GM23338 (cell line): Measurements from ENCODE around the gene CAPZB.

Experiments used
- CREB1 ChIP-seq: fragments of 250-450 bp; sonication (Bioruptor Pico); IDR thresholded peaks from 2 replicates; pipeline ENCODE4 v1.5.0; 2020; ENCODE audit warnings: low read depth, mild to moderate bottlenecking, moderate library complexity
- EZH2 ChIP-seq: fragments of 200-600 bp; sonication (generic); IDR thresholded peaks from one replicate; pipeline ENCODE4 v1.8.0; 2017; ENCODE audit warnings: antibody characterized with exemption, mild to moderate bottlenecking, low read depth; ENCODE audit not compliant: unreplicated experiment
- EZH2phosphoT487 ChIP-seq: fragments of 200-600 bp; sonication (generic); IDR thresholded peaks from one replicate; pipeline ENCODE4 v1.8.1; 2018; ENCODE audit warnings: antibody characterized with exemption; ENCODE audit not compliant: unreplicated experiment
- POLR2AphosphoS5 ChIP-seq: IDR thresholded peaks from 2 replicates; pipeline ENCODE4 v1.6.1; 2016; ENCODE audit warnings: antibody characterized with exemption, low read depth
- ZNF114 ChIP-seq: fragments of 250-450 bp; sonication (Bioruptor Pico); IDR thresholded peaks from 2 replicates; pipeline ENCODE4 v1.5.0; 2020; ENCODE audit warnings: mild to moderate bottlenecking, moderate library complexity
- ZNF331 ChIP-seq: fragments of 250-450 bp; sonication (Bioruptor Pico); IDR thresholded peaks from 2 replicates; pipeline ENCODE4 v1.5.0; 2020; ENCODE audit warnings: low read depth, mild to moderate bottlenecking, moderate library complexity
- TF ChIP-seq, protein P1 (sequence below), 2 experiments: fragments of 200-600 bp in 1 of 2; sonication (generic) in 1 of 2; conservative IDR thresholded peaks; 2 replicates each; pipeline versions ENCODE4 v1.5.1 to v1.6.1; 2016 to 2017; ENCODE audit warnings: antibody characterized with exemption in 2 of 2, low read depth in 2 of 2, mild to moderate bottlenecking in 2 of 2, moderate library complexity in 1 of 2
- TF ChIP-seq, protein P2 (sequence below): IDR thresholded peaks from one replicate; pipeline ENCODE4 v1.6.1; 2018; ENCODE audit warnings: antibody characterized with exemption; ENCODE audit not compliant: unreplicated experiment
- TF ChIP-seq, protein P3 (sequence below): IDR thresholded peaks from 2 replicates; pipeline ENCODE4 v1.6.1; 2016; ENCODE audit warnings: antibody characterized with exemption

DNA sequence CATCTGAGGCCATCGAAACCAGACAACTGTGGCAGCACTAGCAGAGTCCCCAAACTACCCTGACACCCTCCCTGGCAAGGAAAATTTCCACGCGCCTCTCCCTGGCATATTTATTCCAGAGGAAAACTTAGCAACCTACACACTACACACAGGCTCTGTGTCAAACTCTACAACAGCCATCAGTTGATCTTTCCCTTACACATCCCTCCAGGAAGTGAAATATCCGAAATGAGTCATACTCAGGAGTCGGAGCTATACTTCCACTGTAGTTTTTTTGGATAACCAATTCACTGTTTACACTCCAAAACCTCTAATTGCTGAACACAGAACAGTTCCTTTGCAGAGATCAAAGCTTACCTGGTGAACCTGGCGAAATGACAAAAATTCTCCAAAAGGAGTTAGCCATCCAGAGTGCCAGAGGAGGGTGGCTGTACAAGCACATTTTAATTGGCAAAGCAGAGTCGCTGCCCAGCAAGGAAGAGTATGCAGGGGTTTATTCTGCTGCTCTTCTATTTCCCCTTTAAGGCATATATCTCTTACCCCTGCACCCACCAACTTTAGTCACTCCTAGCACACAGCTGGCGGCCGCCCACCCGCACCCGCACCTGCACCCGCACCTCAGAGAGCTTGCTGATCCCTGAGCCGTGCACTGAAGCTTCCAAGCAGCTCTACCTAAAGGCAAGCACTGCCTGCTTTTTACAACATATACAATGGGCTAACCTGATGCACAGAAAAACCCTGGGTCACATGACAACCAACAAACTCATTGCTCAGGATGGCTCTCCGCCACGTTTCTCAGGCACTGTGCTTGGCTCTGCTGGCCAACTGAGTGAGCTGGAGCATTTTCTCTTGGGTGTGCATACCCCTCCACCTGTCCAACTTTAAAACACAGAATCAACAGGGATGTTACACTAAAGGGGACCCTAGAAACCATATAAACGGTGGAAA, 54.9 kb downstream of the CAPZB start:
- TF ChIP-seq, protein P1, sequence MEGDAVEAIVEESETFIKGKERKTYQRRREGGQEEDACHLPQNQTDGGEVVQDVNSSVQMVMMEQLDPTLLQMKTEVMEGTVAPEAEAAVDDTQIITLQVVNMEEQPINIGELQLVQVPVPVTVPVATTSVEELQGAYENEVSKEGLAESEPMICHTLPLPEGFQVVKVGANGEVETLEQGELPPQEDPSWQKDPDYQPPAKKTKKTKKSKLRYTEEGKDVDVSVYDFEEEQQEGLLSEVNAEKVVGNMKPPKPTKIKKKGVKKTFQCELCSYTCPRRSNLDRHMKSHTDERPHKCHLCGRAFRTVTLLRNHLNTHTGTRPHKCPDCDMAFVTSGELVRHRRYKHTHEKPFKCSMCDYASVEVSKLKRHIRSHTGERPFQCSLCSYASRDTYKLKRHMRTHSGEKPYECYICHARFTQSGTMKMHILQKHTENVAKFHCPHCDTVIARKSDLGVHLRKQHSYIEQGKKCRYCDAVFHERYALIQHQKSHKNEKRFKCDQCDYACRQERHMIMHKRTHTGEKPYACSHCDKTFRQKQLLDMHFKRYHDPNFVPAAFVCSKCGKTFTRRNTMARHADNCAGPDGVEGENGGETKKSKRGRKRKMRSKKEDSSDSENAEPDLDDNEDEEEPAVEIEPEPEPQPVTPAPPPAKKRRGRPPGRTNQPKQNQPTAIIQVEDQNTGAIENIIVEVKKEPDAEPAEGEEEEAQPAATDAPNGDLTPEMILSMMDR (conservative IDR thresholded peaks at IDR 0.05; ENCODE audit: low read depth in 2 of 2): no peak
- TF ChIP-seq EZH2 (no peak), POLR2AphosphoS5 (no peak), EZH2phosphoT487 (no peak), ZNF331 (CRISPR knock-in tag) (no peak), ZNF114 (CRISPR knock-in tag) (no peak), CREB1 (CRISPR knock-in tag) (no peak)
- TF ChIP-seq, protein P2, sequence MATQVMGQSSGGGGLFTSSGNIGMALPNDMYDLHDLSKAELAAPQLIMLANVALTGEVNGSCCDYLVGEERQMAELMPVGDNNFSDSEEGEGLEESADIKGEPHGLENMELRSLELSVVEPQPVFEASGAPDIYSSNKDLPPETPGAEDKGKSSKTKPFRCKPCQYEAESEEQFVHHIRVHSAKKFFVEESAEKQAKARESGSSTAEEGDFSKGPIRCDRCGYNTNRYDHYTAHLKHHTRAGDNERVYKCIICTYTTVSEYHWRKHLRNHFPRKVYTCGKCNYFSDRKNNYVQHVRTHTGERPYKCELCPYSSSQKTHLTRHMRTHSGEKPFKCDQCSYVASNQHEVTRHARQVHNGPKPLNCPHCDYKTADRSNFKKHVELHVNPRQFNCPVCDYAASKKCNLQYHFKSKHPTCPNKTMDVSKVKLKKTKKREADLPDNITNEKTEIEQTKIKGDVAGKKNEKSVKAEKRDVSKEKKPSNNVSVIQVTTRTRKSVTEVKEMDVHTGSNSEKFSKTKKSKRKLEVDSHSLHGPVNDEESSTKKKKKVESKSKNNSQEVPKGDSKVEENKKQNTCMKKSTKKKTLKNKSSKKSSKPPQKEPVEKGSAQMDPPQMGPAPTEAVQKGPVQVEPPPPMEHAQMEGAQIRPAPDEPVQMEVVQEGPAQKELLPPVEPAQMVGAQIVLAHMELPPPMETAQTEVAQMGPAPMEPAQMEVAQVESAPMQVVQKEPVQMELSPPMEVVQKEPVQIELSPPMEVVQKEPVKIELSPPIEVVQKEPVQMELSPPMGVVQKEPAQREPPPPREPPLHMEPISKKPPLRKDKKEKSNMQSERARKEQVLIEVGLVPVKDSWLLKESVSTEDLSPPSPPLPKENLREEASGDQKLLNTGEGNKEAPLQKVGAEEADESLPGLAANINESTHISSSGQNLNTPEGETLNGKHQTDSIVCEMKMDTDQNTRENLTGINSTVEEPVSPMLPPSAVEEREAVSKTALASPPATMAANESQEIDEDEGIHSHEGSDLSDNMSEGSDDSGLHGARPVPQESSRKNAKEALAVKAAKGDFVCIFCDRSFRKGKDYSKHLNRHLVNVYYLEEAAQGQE: no peak
- TF ChIP-seq, protein P3, sequence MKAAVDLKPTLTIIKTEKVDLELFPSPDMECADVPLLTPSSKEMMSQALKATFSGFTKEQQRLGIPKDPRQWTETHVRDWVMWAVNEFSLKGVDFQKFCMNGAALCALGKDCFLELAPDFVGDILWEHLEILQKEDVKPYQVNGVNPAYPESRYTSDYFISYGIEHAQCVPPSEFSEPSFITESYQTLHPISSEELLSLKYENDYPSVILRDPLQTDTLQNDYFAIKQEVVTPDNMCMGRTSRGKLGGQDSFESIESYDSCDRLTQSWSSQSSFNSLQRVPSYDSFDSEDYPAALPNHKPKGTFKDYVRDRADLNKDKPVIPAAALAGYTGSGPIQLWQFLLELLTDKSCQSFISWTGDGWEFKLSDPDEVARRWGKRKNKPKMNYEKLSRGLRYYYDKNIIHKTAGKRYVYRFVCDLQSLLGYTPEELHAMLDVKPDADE: no peak
